ENCODE data around the gene PTPN1. TPM values are rescaled to one million over a fixed set of nuclear protein-coding genes. Genes with fewer than 3 reads are reported as not detected.

Gene PTPN1
- total and polyA plus RNA-seq, 2 of the 13 experiments (the other 11 are each of a cell fraction or from before 2014, with no cell fraction given): 17.7 to 37.2 TPM

GRCh38 chr20:50624351-50625016 is 114.3 kb downstream of the PTPN1 start (continued):
- TF ChIP-seq ELK4 (CRISPR knock-in tag; IDR thresholded peaks at IDR 0.05; ENCODE audit: borderline replicate concordance) (no peak), RORA (CRISPR knock-in tag; IDR thresholded peaks at IDR 0.05) (no peak), ZNF20 (CRISPR knock-in tag; IDR thresholded peaks at IDR 0.05) (no peak), HIC2 (CRISPR knock-in tag; IDR thresholded peaks at IDR 0.05; ENCODE audit: low read depth) (peak; percentile 98), MEF2D (CRISPR knock-in tag; IDR thresholded peaks at IDR 0.05) (peak; percentile 12; the same call in 1 of the 2 replicates), HMG20B (CRISPR knock-in tag; conservative IDR thresholded peaks at IDR 0.05) (peak; percentile 58; the same call in 1 of the 2 replicates), GABPA (IDR thresholded peaks at IDR 0.05; ENCODE audit: low read depth, low read length) (no peak), GABPA (CRISPR knock-in tag; IDR thresholded peaks at IDR 0.05; ENCODE audit: low read depth) (peak; percentile 52)
